Measurements from ENCODE around the gene GRIA4. TPM values are rescaled to one million over a fixed set of nuclear protein-coding genes. Genes with fewer than 3 reads are reported as not detected.

Gene GRIA4
- not detected for total RNA-seq
- total RNA-seq (2013): not detected

DNA sequence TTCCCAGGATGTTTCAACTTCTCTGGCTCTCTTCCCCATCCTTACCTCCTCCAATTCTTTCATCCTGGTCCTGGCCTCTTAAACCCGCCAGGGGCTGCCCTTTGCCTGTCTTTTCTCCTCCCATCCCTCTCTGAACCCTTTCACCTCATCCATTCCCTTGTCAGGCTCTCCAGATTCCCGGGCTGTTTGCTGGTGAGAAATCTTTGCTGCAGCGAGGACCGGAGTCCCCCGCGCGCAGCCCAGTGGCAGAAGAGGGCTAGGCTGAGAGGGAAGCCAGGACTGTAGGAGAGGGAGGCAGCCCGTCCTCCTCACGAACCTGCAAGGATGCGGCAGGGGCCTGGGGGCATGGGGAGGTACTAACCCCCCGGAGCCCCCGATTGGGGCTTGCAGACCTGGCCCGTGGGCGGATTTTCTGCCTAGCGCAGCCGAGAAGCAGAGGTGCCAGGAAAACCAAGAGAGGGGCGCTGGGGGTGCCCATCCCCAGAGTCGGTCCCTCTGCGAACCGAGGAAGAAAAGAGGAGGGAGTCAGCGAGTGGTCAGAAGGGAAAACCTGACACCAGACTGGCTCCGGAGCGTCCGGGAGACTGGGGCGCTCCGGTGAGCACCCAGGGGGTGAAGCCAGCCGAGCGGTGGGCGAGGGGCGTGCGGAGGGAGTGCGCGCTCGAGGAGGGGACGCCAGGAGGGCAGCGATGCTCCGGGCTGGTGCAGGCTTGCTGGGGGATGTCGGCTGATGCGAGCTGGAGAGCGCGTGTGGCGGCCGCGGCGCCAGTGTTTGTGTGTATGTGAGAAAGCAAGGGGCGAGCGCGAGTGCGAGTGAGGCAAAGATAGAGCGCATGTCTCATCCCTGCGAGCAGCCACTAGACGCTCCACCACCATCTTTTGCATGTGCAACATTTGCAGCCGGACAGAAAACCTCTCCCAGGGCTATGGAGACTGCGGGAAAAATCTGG, at the start of gene GRIA4:
TSS of gene GRIA4 (plus strand) at position 242 of the 950 bp plus-strand sequence. CDS start 925 bp downstream, outside the sequence.
- Histone ChIP-seq H3K27ac (ENCODE audit: low read length) (no peak within 1 kb of the TSS), H3K4me3 (ENCODE audit: low read length) (no peak within 1 kb of the TSS), H3K36me3 (ENCODE audit: control insufficient read depth, insufficient read depth, low read length) (no peaks in the 10 kb centered on the region), H3K27me3 (ENCODE audit: control insufficient read depth, insufficient read depth, low read length) (peaks cover 2% of the 10 kb centered on the region), H3K4me1 (ENCODE audit: control insufficient read depth, insufficient read depth, low read length) (no peaks in the 10 kb centered on the region), H3K9me3 (ENCODE audit: control insufficient read depth, insufficient read depth, low read length) (no peaks in the 10 kb centered on the region)
- Mint-ChIP-seq H3K27ac (no peak within 1 kb of the TSS), H3K4me1 (peaks cover 0 to 5% of the 10 kb centered on the region in 2 donors), H3K27me3 (ENCODE audit: low read depth in 2 of 2) (peaks cover 24 to 31% of the 10 kb centered on the region in 2 donors), H3K9me3 (peaks cover 5 to 14% of the 10 kb centered on the region in 2 donors), H3K4me3 (no peak within 1 kb of the TSS), H3K36me3 (peaks cover 7% of the 10 kb centered on the region)
- no peak for ATAC-seq
- DNase-seq: peak in 1 of 2 donors; percentile 2
- intact Hi-C loops (cut with micrococcal nuclease): no loop called here
- TF ChIP-seq, protein P1, sequence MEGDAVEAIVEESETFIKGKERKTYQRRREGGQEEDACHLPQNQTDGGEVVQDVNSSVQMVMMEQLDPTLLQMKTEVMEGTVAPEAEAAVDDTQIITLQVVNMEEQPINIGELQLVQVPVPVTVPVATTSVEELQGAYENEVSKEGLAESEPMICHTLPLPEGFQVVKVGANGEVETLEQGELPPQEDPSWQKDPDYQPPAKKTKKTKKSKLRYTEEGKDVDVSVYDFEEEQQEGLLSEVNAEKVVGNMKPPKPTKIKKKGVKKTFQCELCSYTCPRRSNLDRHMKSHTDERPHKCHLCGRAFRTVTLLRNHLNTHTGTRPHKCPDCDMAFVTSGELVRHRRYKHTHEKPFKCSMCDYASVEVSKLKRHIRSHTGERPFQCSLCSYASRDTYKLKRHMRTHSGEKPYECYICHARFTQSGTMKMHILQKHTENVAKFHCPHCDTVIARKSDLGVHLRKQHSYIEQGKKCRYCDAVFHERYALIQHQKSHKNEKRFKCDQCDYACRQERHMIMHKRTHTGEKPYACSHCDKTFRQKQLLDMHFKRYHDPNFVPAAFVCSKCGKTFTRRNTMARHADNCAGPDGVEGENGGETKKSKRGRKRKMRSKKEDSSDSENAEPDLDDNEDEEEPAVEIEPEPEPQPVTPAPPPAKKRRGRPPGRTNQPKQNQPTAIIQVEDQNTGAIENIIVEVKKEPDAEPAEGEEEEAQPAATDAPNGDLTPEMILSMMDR (IDR thresholded peaks at IDR 0.05): no peak
- 4% methylated on average over 54 of the region's 54 CpGs for WGBS (ENCODE audit: insufficient coverage)

DNA sequence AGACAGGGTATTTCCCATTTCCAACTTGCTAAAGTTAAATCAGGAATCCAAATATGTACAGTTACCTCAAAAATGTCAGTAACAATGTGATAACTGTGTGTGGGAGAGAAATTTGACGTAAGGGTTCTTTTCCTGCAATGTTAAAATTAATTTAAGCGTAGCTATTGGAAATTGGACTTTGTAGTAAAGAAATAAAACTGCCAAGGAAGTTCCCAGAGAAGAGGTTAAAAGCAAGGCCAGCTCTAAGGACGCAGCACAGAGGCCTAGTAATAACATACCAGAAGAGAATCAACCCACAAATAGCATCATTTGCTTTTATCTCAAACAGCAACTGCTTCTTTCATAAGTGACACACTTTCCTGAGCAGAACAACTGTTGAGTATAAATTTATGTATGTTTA, 36.8 kb upstream of the GRIA4 start:
- no peak overlapping the region for H3K27ac ChIP-seq (ENCODE audit: low read length)
- H3K27me3 ChIP-seq (ENCODE audit: control insufficient read depth, insufficient read depth, low read length): no peaks in the 10 kb centered on the region
- H3K4me3 Mint-ChIP-seq: no peak overlapping the region
- H3K4me1 ChIP-seq (ENCODE audit: control insufficient read depth, insufficient read depth, low read length): no peaks in the 10 kb centered on the region
- intact Hi-C loops (cut with micrococcal nuclease): no loop called here
- no peaks in the 10 kb centered on the region for H3K4me1 Mint-ChIP-seq
- H3K27ac Mint-ChIP-seq: no peak overlapping the region
- H3K36me3 Mint-ChIP-seq: no peaks in the 10 kb centered on the region
- no peak overlapping the region for H3K4me3 ChIP-seq (ENCODE audit: low read length)
- no peak for DNase-seq
- 79% methylated on average over 3 of the region's 3 CpGs for WGBS (ENCODE audit: insufficient coverage)
- no peaks in the 10 kb centered on the region for H3K27me3 Mint-ChIP-seq (ENCODE audit: low read depth in 2 of 2)
- H3K9me3 ChIP-seq (ENCODE audit: control insufficient read depth, insufficient read depth, low read length): no peaks in the 10 kb centered on the region
- ATAC-seq: no peak
- H3K9me3 Mint-ChIP-seq: peaks cover 0 to 2% of the 10 kb centered on the region in 2 donors
- TF ChIP-seq, protein P1 (IDR thresholded peaks at IDR 0.05): no peak
- no peaks in the 10 kb centered on the region for H3K36me3 ChIP-seq (ENCODE audit: control insufficient read depth, insufficient read depth, low read length)

DNA sequence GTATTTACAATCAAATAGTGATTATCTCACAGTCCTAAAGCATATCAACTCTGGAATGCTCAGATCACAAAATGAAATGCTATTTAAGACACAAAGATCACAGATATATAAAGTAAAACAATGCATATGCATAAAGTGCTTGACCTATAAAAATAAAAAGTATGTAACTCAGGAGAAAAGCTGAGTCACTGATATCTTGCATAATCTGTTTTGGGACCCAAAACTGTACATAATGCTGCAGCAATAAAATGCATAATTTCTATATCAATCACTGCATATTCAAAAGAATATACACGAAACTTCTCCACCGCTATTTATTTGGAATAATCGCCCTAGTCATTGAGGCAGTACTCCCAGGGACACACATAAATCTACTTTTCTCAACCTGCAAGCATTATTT, 34.9 kb upstream of the GRIA4 start:
- Mint-ChIP-seq H3K27me3 (ENCODE audit: low read depth in 2 of 2) (no peaks in the 10 kb centered on the region), H3K4me3 (no peak overlapping the region), H3K27ac (no peak overlapping the region), H3K9me3 (peaks cover 0 to 2% of the 10 kb centered on the region in 2 donors), H3K36me3 (no peaks in the 10 kb centered on the region), H3K4me1 (no peaks in the 10 kb centered on the region)
- 79% methylated on average over 3 of the region's 3 CpGs for WGBS (ENCODE audit: insufficient coverage)
- Histone ChIP-seq H3K4me1 (ENCODE audit: control insufficient read depth, insufficient read depth, low read length) (no peaks in the 10 kb centered on the region), H3K36me3 (ENCODE audit: control insufficient read depth, insufficient read depth, low read length) (no peaks in the 10 kb centered on the region), H3K27ac (ENCODE audit: low read length) (no peak overlapping the region), H3K27me3 (ENCODE audit: control insufficient read depth, insufficient read depth, low read length) (no peaks in the 10 kb centered on the region), H3K9me3 (ENCODE audit: control insufficient read depth, insufficient read depth, low read length) (no peaks in the 10 kb centered on the region), H3K4me3 (ENCODE audit: low read length) (no peak overlapping the region)
- no peak for ATAC-seq
- TF ChIP-seq, protein P1 (IDR thresholded peaks at IDR 0.05): no peak
- no peak for DNase-seq
- intact Hi-C loops (cut with micrococcal nuclease): no loop called here
